NCI-H1417 (cell line): ENCODE results near the gene MT4.

Experiments
- DNase-seq, 3 experiments: peaks; one replicate each; lab custom pipeline; 2025; lab: John Stamatoyannopoulos, UW

MT4 gene

DNA sequence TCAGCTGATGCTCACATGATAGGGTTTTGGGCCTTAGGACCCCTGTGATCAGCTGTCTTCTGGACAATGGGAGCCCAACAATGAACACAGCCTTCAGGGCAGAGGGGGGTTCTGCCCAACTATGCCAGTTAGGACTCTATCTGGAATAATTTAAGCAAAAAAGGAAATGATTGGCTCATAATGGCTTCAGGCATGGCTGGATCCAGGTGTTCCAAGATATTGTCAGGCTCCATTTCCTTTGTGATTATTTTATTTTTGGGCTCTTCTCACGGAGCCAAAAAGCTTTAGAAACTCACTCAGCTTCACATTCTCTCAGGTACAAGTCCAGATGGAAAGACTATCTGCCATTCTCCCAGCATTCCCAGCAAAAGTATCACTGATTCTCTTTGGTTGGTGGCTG is 40.6 kb downstream of the MT4 start:
- no peak for DNase-seq

DNA sequence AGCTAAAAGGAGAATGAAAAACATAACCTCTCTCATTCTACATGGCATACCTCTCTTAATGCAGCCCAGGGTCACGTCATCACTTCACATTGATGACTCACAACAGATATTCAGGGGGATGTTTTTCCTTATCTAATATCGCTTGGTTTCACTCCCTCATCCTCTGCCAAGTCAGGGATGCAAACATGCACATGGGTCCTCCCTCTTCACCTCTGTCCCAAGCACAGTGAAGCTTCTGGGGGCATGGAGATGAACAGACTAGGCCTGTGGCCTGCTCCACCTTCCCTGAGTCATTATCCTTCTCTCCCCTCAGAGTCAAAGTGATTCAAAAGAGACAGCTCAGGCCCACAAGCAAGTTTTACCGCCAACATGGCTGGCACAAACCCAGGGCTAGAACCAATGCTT is 41.2 kb downstream of the MT4 start:
- no peak for DNase-seq

DNA sequence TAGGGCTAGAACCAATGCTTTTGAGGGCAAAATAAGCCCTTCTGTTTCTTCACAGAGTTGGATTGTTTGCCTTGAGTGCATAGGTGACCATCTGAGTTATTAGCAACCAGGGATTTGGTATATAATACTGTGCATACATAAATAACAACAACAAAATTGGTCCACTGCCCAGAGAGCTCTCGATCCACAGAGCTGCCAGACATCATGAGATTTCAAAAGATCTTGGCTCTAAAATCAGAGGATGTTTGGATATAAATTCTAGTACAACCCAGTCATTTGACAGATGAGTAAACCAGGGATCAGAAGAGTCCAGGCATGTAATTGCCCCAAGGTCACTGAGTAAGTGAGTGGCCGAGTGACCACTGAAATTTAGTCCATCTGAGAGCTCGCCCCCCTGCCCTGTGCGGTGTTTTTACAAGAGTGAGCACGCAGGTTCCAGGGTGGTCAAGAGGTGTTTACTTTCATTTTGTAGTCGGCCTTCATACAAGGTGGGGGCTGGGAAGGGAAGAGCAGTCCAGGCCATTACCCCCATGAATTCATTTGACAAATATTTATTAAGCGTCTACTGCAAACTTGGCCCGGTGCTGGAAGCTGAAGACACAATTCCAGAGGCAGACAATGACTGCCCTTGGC is 41.7 kb downstream of the MT4 start:
- no peak for DNase-seq

DNA sequence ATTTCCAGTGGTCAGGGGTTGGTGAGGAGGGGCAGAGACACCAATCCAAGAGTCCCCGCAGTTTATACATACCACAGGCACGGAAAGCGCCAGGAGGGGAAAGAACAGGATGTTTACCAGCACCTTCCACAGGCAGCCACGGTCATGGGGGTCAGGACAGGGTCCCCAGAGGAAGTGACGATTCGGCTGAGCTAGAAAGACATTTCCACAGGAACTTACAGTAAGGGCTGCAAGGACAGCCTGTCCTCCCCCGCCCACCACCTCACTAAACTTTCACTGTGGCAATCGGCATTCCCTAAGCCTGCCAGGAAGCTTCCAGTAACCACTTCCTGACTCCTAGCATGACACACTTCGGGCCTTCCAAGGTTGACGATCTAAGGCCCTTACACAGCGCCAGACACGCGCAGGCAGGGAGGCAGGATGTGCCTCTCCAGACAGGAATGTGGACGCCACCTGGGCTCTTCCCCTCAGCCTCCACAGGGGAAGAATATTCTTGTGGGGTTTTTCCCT is 42.3 kb downstream of the MT4 start:
- no peak for DNase-seq

DNA sequence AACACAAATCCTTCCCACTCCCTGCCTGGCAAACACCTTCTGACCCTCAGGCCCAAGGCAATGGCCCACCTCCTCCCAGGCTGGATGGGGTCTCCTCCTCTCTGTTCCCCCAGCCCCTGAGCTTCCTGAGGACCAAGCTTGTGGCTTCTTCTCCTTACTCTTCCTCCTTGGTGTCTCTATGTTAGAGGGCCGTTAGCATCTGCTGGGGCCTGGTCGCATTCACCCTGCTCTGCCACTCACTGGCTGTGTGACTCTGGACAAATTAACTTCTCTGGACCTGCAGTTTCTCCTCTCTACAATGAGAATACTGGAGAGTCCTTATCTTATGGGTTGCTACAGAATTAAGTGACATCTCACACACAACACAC is 42.8 kb downstream of the MT4 start:
- no peak for DNase-seq

DNA sequence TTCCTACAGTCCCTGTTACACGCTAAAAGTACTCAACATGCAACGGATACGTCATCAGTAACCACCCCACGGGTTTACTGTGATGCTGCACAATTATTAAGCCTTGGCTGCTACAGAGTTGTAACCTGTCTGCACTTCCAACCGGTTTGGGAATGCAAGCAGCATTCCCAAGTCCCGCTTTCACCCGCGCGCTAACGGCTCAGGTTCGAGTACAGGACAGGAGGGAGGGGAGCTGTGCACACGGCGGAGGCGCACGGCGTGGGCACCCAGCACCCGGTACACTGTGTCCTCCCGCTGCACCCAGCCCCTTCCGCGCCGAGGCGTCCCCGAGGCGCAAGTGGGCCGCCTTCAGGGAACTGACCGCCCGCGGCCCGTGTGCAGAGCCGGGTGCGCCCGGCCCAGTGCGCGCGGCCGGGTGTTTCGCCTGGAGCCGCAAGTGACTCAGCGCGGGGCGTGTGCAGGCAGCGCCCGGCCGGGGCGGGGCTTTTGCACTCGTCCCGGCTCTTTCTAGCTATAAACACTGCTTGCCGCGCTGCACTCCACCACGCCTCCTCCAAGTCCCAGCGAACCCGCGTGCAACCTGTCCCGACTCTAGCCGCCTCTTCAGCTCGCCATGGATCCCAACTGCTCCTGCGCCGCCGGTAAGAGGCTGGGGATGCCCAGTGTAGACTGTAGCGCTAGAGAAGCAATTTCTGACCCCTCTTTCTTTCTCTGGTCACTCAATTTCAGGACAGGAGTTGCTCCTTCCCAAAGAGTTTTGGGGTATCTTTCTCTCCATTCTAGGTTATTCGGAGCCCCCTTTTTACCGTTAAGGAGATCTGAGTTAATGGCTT is 43.4 kb downstream of the MT4 start, which contains the start of gene MT2A:
Gene MT2A (plus strand): TSS at position 542 of the 833 bp plus-strand sequence. CDS start 72 bp downstream, at position 614.
- peak; percentile 81 to 87 (median 87) for DNase-seq

DNA sequence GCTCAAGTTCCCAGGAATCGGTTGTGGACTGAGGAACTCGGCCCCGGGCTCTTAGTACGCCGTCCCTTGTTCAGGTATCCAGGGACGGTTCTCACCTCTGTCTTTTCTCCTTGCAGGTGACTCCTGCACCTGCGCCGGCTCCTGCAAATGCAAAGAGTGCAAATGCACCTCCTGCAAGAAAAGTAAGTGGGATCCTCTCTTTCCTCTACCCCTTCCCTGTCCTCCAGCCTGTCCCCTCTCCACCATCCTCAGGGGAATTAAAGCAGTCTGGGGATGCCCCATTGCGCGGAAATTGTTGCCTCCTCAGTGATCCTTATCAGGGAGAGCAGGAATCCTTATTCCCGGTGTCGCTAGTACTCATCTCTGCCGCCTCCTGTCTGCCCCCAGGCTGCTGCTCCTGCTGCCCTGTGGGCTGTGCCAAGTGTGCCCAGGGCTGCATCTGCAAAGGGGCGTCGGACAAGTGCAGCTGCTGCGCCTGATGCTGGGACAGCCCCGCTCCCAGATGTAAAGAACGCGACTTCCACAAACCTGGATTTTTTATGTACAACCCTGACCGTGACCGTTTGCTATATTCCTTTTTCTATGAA is 44.1 kb downstream of the MT4 start:
- peak; percentile 5 to 58 (median 55) for DNase-seq

DNA sequence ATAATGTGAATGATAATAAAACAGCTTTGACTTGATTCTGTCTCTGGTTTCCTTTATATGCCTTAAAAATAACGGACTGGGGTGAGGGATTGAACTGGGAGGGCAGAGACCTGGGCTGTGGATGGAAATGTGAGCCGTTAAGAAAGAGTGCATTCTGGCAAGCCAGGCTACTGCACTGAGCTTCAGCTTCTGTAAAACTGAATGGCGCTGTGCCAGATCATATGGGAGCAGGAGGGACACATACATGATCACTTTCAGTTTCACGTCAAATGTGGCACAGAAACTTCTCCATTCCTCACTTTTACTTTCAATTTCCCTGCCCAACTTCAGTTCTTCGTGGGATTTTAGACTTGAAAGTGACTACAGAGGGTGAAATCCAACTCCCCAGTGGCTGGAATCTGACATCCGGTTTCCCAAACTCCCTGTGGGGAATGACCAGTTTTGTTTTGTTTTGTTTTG is 44.6 kb downstream of the MT4 start:
- DNase-seq, result peak; percentile 9 to 62 (median 43)

DNA sequence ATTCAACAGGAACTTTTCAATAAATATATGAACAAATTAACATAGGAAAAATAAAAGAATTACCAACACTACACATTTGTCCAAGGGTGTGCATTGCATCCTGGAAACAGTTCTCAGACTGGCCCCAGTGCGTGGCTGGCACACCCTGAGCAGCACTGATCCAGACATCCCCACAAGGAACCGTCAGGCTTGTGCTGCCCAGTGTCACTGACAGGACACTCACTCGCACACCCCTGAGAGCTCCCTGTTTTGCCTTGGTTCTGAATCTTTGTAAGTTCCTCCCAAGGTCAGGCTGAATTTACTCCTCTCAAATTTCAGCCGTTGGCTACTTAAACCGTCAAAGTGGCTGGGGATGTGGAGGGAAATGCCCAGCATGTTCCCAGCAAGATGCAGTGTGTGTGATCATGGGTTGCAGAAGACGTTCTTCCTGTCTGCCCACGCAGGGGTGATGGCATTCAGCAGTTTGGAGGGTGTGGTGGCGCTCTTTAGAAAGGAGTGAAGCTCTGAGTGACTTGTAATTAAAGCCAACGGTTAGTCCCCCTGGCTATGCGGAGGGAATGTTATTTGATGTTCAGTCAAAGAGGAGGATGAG is 45.2 kb downstream of the MT4 start:
- peak in 2 of 3 experiments; percentile 17 to 25 for DNase-seq

DNA sequence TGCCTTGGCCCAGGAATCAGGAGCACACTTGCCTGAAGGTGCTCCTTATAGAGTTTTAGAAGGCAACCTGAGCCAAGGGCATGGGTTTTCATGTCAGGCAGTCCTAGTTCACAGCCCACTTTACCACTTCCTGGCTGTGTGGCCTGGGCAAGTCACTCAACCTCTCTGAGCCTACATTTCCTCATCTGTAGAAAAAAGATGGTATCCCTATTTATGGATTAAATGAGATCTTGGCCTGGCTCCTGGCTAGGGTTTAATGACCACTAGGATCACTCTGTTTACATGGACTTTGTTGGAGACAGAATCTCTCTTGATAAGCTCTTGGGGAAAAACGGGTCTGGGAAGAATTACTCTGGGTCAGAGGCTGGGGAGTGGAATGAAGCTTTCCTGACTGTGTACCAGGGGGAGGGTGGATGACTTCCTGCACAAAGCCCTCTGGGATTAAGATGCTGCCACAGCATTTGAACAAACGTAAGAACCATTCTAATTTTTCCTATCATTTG is 45.8 kb downstream of the MT4 start:
- no peak for DNase-seq

DNA sequence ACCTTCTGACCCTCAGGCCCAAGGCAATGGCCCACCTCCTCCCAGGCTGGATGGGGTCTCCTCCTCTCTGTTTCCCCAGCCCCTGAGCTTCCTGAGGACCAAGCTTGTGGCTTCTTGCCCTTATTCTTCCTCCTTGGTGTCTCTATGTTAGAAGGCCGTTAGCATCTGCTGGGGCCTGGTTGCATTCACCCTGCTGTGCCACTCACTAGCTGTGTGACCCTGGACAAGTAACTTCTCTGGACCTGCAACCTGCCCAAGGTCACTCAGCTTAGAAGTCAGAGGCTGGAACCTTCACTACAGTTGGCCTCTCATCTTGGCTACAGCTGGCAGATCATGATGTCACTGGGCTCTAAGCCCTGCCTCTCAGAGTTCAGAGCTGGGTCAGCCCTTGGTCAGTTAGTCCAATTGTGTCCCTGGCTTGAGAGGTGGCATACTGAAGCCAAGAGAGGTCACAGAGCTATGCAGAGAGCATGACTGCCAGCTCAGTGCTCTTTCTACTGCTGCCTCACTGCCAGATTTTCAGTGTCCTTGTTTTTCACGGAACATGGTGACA is 46.5 kb downstream of the MT4 start:
- DNase-seq, result no peak

DNA sequence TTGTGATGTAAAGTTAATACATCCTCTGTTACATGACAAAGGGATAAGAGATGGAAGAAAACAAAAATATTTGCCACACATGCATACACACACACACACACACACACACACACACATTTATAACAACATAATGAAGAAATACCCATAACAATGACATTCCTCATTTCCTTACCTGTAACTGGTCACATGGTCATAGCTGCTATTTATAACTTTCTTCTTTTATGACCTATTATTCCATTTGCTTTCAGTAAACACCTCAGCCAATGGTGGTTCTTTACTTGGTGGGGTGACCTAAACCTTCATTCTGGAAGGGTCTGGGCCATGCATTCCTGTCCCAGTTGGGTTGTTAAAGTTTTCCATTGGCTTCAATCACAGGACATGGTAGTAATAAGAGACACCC is 48.8 kb downstream of the MT4 start:
- DNase-seq, result no peak

DNA sequence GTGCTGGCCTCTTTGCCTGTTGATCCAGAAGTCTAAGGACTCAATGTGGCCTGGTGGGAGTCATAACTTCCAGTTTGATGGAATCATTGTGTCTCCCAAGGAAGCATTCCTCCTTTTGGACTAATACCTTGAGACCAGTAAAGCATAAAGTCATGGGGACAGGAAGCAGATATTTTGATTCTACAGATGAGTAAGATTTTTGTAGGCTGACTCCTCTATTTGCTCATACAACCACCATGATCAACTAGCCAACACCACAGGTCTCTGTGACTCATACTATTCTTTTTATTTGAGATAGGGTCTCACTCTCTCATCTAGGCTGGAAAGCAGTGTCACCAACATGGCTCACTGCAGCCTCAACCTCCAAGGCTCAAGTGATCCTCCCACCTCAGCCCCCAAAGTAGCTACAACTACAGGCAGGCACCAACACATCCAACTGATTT is 49.7 kb downstream of the MT4 start:
- DNase-seq, result no peak

DNA sequence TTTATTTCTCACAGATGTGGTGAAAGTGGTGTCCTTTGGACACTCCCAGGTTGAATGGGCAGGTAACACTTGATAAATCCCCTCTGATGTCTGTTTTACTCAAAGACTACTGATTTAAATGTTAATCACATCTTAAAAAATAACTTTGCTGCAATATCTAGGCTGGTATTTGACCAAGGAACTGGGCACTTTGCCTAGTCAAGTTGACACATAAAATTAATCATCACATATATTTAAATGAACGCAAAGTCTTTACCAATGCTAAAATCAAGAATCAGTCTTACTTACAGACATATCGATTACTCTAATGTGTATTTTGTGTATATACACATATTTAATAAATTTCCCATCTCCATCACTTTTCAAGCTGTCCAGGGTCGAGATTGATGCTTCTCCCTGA is 50.5 kb downstream of the MT4 start:
- DNase-seq, result no peak

DNA sequence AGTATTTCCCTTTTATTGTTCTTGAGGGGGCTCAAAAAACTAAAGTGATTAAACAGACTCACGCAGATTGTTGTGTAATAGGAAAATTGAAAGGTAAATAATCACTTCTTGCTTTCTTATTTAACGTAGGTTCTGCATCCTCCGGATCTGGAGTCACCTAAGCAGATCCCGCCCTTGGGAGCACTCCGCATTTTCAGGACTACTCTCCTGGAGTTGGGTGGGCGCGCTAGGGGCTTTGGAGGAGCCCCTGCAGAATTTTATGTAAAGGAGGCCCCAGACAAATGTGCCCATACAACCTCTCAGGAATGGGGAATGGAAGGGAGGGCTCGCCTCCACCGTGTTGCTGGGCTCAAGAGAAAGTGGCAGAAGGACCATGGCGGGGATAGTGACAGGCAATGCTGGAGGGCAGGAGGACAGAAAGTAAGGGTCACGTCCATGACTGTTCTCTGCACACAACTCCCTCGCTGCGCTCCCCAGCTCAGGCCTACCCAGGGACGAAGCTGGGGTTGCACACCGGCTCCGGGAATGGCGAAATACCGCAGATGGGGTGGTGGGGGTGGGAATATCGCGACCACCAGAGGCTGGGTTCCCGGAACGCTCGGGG is 51.8 kb downstream of the MT4 start:
- DNase-seq, result no peak

DNA sequence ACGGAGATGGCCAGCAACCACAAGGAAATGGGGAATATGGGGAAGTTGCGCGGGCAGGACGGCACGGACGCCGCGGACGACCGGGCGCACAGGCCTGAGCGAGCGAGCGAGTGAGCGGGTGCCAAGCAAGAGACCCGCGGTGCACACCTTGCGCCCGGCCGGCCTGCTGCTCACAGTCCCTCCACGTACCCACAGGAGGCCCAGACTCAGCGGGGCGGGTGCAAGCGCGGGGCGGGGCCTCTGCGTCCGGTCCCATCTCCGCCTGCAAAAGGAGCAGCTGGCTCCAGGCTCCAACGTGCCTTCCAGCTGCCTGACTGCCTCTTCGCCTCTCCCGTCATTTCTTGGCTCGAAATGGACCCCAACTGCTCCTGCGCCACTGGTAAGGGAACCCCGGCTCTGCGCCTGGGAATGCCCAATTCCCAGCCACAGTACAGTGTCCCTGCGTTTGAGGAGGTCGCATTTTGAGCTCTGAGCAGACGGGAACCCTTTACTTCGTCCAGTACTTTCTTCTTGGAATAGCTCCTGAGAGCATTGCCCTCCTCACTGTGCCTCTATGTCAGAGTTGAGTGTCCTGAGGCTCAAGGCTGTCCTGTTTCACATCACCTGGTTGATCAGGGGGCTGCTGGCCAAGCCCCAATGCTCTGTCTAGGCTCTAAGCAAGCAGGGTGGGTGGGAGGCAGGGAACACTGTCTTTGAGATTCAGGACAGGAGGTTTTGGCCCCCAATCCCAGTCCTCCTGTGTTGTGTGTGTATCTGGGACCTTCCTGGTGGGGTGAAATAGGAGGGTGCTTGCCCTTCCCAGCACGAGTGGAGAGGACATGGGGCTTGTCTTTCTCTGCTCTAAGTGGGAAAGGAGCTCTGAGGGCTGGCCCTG is 52.6 kb downstream of the MT4 start:
- DNase-seq, result no peak

DNA sequence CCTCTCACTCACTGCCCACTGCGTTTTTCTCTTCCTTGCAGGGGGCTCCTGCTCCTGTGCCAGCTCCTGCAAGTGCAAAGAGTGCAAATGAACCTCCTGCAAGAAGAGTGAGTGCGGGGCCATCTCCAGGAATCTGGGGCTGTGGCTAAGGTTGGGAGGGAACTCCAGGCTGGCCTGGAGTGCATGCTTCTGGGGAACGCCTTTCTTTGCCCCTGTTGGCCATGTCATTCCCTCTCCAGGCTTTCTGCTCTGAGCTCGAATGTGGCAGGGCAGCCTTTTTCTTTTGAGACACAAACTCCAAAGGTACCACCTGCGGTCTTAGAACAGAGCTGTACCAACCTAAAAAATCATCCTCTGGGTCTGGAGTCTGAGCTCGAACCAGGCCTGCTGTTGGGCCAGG is 53.3 kb downstream of the MT4 start:
- DNase-seq, result no peak
